ENCODE measurements around the gene MAPK10.

- no peak for TF ChIP-seq CTCF (IDR thresholded peaks at IDR 0.05)
- no peak for TF ChIP-seq POLR2A (IDR thresholded peaks at IDR 0.05)
- no peak for TF ChIP-seq POLR2AphosphoS5 (IDR thresholded peaks at IDR 0.05)
Observed at GRCh38 chr4:86019906-86020305, 339.9 kb downstream of the MAPK10 start.
